Measurements from ENCODE around the gene ACSL1. TPM values are rescaled to one million over a fixed set of nuclear protein-coding genes. Genes with fewer than 3 reads are reported as not detected.

Gene ACSL1
- total and polyA plus RNA-seq, 9 of the 15 experiments (the other 6 are each of a cell fraction or from before 2014, with no cell fraction given), result 6.7 to 24.1 (median 15.0) TPM

GRCh38 chr4:184815046-184815877, 10.5 kb downstream of the ACSL1 start (continued):
- no peak for TF ChIP-seq HDAC8 (tag; IDR thresholded peaks at IDR 0.05)
- TF ChIP-seq ZBTB40 (IDR thresholded peaks at IDR 0.05), result no peak
- TF ChIP-seq ZBTB40 (CRISPR knock-in tag; IDR thresholded peaks at IDR 0.05), result no peak
- TF ChIP-seq CBFA2T2 (conservative IDR thresholded peaks at IDR 0.05), result peak; percentile 46
- no peak for TF ChIP-seq KDM4B (IDR thresholded peaks at IDR 0.05; ENCODE audit: borderline replicate concordance in 2 of 2, low read depth in 1 of 2)
- TF ChIP-seq RBFOX2 (IDR thresholded peaks at IDR 0.05; ENCODE audit: low read depth, low read length), result peak; percentile 50
- TF ChIP-seq HNRNPH1 (optimal IDR thresholded peaks at IDR 0.05; ENCODE audit: low read depth, low read length), result no peak
- TF ChIP-seq STAT6 (CRISPR knock-in tag; IDR thresholded peaks at IDR 0.05), result no peak
- no peak for TF ChIP-seq ZC3H4 (CRISPR knock-in tag; IDR thresholded peaks at IDR 0.05; ENCODE audit: borderline replicate concordance)
- no peak for TF ChIP-seq FOXP4 (CRISPR knock-in tag; IDR thresholded peaks at IDR 0.05; ENCODE audit: borderline replicate concordance)
- TF ChIP-seq TFAM (CRISPR knock-in tag; conservative IDR thresholded peaks at IDR 0.05), result no peak
- TF ChIP-seq CREBBP (IDR thresholded peaks at IDR 0.05; ENCODE audit: low read depth, low read length), result no peak
- peak; percentile 50; the same call in 1 of the 2 replicates for TF ChIP-seq L3MBTL2 (IDR thresholded peaks at IDR 0.05)

All from K562 (cell line).